AG09319 (cell line): ENCODE results near the gene FAM131A.

ENCODE experiments used
- DNase-seq: peaks from one replicate; pipeline ENCODE4 v3.0.0-alpha.2; 2010; ENCODE audit warnings: low read depth; ENCODE audit errors: extremely low read depth
- CTCF ChIP-seq: IDR thresholded peaks from 2 replicates; pipeline ENCODE4 v1.5.1; 2011; ENCODE audit warnings: low read depth, mild to moderate bottlenecking, inconsistent platforms, low read length, moderate library complexity

FAM131A gene

GRCh38 chr3:184349563-184350470 is 12.4 kb downstream of the FAM131A start:
- TF ChIP-seq CTCF: no peak
- DNase-seq: no peak

GRCh38 chr3:184350618-184351017 is 13.2 kb downstream of the FAM131A start:
- TF ChIP-seq CTCF: no peak
- no peak for DNase-seq

- TF ChIP-seq CTCF: no peak
- DNase-seq: no peak
Measured at GRCh38 chr3:184351511-184352148, 14.2 kb downstream of the FAM131A start.

- TF ChIP-seq CTCF: no peak
Measured at GRCh38 chr3:184352149-184352785, 14.9 kb downstream of the FAM131A start.

GRCh38 chr3:184352897-184353545 is 15.6 kb downstream of the FAM131A start:
- no peak for DNase-seq
- TF ChIP-seq CTCF: no peak

More at GRCh38 chr3:184352149-184352785, 14.9 kb downstream of the FAM131A start:
- DNase-seq: no peak

- TF ChIP-seq CTCF: no peak
- DNase-seq: no peak
Measured at GRCh38 chr3:184353546-184353941, 16.1 kb downstream of the FAM131A start.
